GM23248 (cell line): ENCODE measurements around the gene PCMT1.

Source experiments
- EZH2 ChIP-seq: fragments of 200-600 bp; sonication (generic); IDR thresholded peaks from 2 replicates; pipeline ENCODE4 v1.6.1; 2018; ENCODE audit warnings: antibody characterized with exemption, mild to moderate bottlenecking; ENCODE audit not compliant: insufficient read depth, poor library complexity, severe bottlenecking
- EZH2phosphoT487 ChIP-seq: fragments of 200-600 bp; sonication (generic); IDR thresholded peaks from 2 replicates; pipeline ENCODE4 v1.6.1; 2018; ENCODE audit warnings: antibody characterized with exemption, moderate library complexity, mild to moderate bottlenecking, low read depth; ENCODE audit not compliant: insufficient read depth

DNA sequence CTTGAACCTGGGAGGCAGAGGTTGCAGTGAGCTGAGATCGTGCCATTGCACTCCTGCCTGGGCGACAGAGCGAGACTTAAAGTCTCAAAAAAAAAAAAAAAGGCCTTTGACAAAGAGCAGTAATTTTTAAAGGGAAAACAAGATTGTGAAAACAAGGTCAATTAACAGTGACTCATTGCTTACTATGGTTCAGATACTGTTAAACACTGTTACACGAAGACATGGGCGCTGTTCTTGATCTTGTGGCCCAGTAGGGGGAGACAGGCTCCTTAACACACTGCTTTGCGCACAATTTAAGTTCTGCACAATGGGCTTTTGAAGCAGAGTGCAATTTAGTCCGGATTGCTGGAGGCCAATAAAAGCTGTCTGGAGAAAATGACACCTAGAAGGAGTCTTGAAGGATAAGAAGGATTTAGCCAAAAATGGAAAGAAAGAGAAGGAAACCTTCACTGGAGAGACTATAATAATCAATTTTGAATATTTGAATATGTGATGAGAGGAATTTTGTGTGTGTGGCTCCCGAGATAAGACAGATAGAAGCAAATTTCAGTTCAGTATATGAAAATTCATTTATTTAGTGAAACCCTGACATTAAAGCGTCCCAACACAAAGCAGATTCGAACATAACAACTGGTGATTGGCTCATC lies 25.6 kb upstream of the PCMT1 start:
- TF ChIP-seq EZH2phosphoT487 = no peak
- TF ChIP-seq EZH2 = no peak
